22Rv1 (cell line): ENCODE results near the gene CDK14.

ENCODE experiments used
- CTCF ChIP-seq: fragments of 450-650 bp; IDR thresholded peaks from 2 replicates; pipeline ENCODE4 v1.5.1; 2017; ENCODE audit warnings: mild to moderate bottlenecking
- ZFX ChIP-seq: fragments of 450-650 bp; IDR thresholded peaks from 2 replicates; pipeline ENCODE4 v1.6.1; 2017; ENCODE audit warnings: antibody characterized with exemption, borderline replicate concordance

GRCh38 chr7:90755041-90755440, 158.9 kb downstream of the CDK14 start:
- TF ChIP-seq CTCF (no peak), ZFX (no peak)
